GM19193 (cell line): Measurements from ENCODE around the gene TFAM.

Experiments
- POLR2A ChIP-seq: IDR thresholded peaks from 4 replicates; pipeline ENCODE4 v1.6.1; 2011; ENCODE audit not compliant: insufficient read depth, insufficient read length; ENCODE audit errors: extremely low read depth

Gene TFAM

DNA sequence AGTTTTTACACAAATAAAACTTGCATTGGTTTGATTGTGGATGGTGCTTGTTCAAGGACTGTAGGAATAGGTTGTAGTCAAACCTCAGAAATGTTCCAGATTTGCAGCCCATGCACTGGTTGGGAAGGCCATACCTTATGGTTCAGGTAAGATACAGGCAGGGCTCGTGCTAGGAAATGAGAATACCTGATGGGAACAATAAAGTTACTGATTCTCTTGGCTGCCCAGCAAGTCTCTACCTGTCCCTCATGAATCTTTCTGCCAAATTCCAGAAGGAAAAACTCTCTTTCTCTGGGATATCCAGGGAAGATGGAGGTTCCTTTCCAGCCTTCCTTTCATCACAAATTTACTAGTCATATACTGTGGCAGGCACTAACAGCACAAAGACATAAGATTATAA, 53.8 kb downstream of the TFAM start:
- TF ChIP-seq POLR2A, result no peak

DNA sequence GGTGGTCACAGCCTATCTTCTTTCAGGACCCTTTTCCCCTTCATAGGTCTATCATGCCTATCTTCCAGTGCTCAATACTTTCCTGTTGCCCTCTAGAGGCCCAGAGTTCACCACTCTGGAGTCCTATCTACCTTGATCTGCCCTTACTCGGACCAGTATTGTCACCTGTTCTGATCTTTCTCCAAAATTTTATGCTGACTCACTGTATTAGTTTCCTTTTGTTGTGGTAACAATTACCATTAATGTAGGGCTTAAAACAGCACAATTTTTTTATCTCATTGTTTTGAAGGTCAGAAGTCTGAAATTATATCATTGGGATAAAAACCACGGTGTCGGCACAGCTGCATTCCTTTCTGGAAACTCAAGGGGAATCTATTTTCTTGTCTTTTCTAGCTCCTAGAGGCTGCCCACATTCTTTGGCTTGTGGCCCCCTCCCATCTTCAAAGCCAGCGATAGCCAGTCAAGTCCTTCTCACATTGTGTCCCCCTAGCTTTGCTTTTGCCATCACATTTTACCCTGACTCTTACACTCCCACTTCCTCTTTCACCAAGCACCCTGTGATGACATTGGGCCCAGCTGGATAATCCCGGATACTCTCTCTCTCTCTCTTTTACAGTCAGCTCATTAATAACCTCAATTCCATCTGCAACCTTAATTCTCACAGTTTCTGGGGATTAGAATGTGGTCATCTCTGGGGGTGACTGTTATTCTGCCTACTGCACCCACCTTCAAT, 54.6 kb downstream of the TFAM start:
- TF ChIP-seq POLR2A, result no peak

DNA sequence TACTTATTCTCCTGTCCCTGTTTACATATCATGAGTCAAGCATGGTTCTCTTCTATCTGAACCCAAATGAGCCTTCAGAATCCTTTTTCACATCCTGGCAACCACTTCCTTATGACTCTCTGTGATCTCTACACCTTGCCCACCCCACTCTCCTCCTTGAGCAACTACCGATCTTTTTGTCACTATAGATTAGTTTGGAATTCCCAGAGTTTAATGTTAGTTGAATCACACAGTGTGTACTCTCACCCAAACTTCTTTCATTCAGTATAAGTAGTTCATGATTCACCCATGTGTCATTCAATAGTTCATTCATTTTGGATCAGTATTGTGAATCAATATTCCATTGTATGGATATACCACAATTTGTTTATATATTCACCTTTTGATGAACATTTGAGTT, 55.3 kb downstream of the TFAM start:
- TF ChIP-seq POLR2A, result no peak

DNA sequence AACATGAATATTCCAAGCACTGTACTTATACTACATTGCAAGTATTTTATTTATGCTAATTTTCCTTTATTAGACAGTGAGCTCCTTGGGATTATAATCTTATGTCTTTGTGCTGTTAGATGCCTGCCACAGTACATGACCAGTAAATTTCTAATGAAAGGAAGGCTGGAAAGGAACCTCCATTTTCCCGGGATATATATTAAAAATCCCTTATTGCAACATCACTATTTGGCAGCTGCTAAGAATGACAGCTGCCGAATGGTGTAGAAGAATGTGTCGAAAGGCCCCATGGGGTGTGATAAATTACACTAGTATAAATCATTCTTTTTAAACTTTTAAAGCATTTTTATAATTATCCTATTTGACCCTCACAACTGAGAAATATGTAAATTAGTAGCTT, 59.1 kb downstream of the TFAM start:
- TF ChIP-seq POLR2A, result no peak

GRCh38 chr10:58444876-58445275, 59.7 kb downstream of the TFAM start:
- no peak for TF ChIP-seq POLR2A

DNA sequence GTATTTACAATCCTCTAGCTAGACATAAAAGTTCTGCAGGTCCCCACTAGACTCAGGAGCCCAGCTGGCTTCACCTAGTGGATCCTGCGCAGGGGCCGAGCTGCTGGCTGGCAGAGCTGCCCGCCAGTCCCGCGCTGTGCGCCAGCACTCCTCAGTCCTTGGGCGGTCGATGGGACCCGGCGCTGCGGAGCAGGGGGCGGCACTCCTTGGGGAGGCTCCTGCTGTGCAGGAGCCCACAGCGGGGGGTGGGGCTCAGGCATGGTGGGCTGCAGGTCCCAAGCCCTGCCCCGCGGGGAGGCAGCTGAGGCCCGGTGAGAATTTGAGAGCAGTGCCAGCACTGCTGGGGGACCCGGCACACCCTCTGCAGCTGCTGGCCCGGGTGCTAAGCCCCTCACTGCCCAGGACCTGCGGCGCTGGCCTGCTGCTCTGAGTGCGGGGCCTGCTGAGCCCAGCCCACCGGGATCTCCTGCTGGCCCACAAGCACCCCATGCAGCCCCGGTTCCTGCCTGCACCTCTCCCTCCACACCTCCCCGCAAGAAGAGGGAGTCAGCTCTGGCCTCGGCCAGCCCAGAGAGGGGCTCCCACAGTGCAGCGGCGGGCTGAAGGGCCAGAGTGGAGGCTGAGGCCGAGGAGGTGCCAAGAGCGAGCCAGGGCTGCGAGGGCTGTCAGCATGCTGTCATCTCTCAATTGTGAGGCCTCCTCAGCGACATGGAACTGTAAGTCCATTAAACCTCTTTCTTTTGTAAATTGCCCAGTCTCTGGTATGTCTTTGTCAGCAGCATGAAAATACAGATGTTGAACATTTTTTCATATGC, 63.1 kb downstream of the TFAM start:
- TF ChIP-seq POLR2A, result no peak
